Measurements from ENCODE around the gene SDC3. TPM values are rescaled to one million over a fixed set of nuclear protein-coding genes. Genes with fewer than 3 reads are reported as not detected.
A peak's percentile ranks its signal among the peaks of the same experiment; 100 is the strongest.

SDC3 gene
- total and polyA plus RNA-seq, 7 donors, result 3.3 to 11.6 (median 6.8) TPM

DNA sequence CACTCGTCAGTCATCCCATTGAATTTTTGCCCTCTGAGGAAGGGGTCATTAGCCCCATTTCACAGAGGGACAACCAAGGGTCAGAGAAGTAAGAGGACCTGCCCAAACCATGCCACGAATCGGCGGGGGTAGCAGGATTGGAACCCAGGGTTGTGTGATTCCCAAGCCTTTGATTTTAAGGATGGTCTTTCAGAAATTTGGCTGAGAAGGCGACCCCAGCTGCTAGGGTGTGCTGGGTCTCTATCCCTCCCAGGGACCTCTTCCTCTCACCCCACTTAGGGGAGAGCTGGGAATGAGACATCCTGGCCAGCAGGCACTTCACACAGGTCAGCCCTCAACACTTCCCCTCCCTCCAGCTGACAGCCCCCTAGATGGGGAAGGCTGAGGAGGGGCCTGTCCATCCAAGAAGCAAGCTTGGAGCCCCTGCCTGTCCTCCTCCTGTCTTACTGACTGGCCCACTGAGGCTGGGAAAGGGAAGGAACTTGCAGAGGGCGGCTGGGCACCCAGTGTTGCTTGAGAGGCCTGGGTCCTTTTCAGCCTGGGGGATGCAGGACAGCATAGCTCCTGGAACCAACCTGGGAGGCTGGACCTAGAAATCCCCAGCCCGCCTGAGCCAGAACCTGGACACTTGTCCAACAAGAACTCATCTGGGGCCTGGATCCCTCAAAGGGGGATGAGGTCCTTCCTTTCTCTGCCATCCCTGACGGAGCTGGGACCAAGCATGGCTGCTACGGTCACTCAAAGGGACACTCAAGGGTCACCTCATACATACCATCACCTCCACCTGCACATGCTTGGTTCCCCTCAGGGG is 1.7 kb downstream of the SDC3 start:
- no peaks in the 10 kb centered on the region for H3K36me3 ChIP-seq (ENCODE audit: insufficient read depth in 1 of 2, low read depth in 1 of 2)
- ATAC-seq (no peak), DNase-seq (no peak)
- TF ChIP-seq, protein P1, sequence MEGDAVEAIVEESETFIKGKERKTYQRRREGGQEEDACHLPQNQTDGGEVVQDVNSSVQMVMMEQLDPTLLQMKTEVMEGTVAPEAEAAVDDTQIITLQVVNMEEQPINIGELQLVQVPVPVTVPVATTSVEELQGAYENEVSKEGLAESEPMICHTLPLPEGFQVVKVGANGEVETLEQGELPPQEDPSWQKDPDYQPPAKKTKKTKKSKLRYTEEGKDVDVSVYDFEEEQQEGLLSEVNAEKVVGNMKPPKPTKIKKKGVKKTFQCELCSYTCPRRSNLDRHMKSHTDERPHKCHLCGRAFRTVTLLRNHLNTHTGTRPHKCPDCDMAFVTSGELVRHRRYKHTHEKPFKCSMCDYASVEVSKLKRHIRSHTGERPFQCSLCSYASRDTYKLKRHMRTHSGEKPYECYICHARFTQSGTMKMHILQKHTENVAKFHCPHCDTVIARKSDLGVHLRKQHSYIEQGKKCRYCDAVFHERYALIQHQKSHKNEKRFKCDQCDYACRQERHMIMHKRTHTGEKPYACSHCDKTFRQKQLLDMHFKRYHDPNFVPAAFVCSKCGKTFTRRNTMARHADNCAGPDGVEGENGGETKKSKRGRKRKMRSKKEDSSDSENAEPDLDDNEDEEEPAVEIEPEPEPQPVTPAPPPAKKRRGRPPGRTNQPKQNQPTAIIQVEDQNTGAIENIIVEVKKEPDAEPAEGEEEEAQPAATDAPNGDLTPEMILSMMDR (IDR thresholded peaks at IDR 0.05), result no peak
- H3K4me1 ChIP-seq, result no peaks in the 10 kb centered on the region
- peaks cover 0 to 6% (median 0%) of the 10 kb centered on the region in 3 donors for H3K27me3 ChIP-seq (ENCODE audit: insufficient read depth in 3 of 3, low read length in 2 of 3)
- WGBS, 3 donors, result 93 to 96% (median 93%) methylated on average over 9 of the region's 9 CpGs
- no peaks in the 10 kb centered on the region for H3K9me3 ChIP-seq
- H3K4me3 ChIP-seq, result peak overlapping the region; percentile 66
- no peak overlapping the region for H3K27ac ChIP-seq
- intact Hi-C loops (cut with DNase I), result loop anchor here in 1 of 2 donors (2.0 kb wide), 1 partner anchor 184 kb away; the partner anchor contains the start of gene MATN1

DNA sequence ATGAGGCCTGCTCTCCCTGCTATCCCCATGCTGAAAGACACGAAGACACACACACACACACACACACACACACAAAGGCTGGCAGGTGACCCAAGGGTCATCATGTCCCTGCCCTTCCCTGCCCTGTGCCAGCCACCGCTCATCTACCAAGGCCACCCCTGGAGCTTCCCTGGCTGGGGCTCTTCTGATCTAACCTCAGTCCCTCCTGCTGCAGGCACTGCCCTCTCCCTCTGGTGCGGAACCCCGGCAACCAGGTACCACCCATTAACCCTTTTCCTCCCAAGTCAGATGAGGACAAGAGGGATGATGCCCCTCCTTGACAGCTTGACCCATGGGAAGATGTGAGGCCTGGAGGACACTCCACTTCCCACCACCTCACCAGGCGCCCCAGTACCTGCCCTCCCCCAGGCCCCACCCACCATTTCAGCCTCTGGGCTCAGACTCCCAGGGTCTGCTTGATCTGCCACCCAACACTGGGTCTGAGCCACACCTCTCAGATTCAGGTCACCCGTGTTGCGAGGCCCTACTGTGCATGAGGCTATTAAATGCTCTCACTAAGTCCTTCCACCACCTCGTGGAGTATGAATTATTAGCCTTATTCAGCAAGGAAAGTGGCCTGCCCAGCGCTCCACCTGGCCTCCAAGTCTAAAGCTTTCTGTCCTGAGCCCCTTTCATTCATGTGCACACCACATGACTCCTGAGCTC is 2.5 kb downstream of the SDC3 start:
- WGBS, 3 donors, result 59 to 81% (median 68%) methylated on average over 9 of the region's 9 CpGs
- intact Hi-C loops (cut with DNase I), result loop anchor here in 1 of 2 donors (2.0 kb wide), 1 partner anchor 183 kb away; the partner anchor contains the start of gene MATN1
- DNase-seq (no peak), ATAC-seq (no peak)
- Histone ChIP-seq H3K27ac (no peak overlapping the region), H3K4me1 (no peaks in the 10 kb centered on the region), H3K36me3 (ENCODE audit: insufficient read depth in 1 of 2, low read depth in 1 of 2) (no peaks in the 10 kb centered on the region), H3K27me3 (ENCODE audit: insufficient read depth in 3 of 3, low read length in 2 of 3) (peaks cover 0 to 6% (median 0%) of the 10 kb centered on the region in 3 donors), H3K4me3 (no peak overlapping the region), H3K9me3 (no peaks in the 10 kb centered on the region)
- TF ChIP-seq, protein P1 (IDR thresholded peaks at IDR 0.05), result no peak

DNA sequence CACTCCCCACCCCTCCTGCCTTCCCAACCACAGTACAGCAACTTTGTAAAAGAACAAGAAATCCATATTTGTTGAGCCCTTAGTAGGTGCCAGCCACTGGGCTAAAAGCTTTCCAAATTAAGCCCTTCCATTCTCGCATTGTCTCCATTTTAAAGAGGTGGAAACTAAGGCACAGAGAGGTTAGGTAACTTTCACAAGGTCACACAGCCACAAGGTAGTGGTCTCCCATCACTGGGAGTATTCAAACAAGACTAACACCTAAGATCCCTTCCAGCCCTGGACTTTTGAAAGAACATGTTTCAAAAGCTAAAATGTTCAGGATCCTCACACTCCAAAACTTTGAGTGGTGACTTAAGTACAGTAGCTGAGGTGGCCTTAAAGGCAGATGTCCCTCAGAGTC is 3.2 kb downstream of the SDC3 start:
- H3K4me1 ChIP-seq, result no peaks in the 10 kb centered on the region
- WGBS, 3 donors, result 83 to 96% (median 95%) methylated on average over 1 of the region's 1 CpG
- intact Hi-C loops (cut with DNase I), result no loop called here

DNA sequence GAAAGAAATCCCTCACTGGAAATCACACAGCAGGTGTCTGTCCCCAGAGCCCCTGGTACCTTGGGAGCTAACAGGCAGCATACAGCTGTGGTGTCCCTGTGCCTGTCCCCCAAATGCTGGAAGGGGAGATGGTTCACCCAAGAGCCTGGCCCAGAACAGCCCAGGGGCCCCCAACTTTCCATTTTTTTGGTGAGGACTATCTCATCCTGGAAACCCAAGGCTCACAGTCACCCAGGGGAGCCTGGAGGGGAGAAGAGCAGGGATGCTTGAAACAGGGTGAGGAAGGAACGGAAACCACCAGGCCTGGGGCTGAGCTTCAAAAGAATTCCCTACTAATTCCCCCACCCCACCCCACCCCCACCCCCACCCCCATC is 3.6 kb downstream of the SDC3 start:
- TF ChIP-seq, protein P1 (IDR thresholded peaks at IDR 0.05), result no peak
- ATAC-seq (no peak), DNase-seq (no peak)
- H3K4me1 ChIP-seq, result no peaks in the 10 kb centered on the region
- H3K27ac ChIP-seq, result no peak overlapping the region
- intact Hi-C loops (cut with DNase I), result no loop called here
- H3K4me3 ChIP-seq, result no peak overlapping the region
- H3K36me3 ChIP-seq (ENCODE audit: insufficient read depth in 1 of 2, low read depth in 1 of 2), result no peaks in the 10 kb centered on the region
- peaks cover 0 to 6% (median 0%) of the 10 kb centered on the region in 3 donors for H3K27me3 ChIP-seq (ENCODE audit: insufficient read depth in 3 of 3, low read length in 2 of 3)
- 80 to 83% methylated on average over 1 of the region's 1 CpG; no CpG with 5 or more reads in 1 of the 3 donors for WGBS, 3 donors
- no peaks in the 10 kb centered on the region for H3K9me3 ChIP-seq

More for the DNA sequence above, 3.2 kb downstream of the SDC3 start:
- TF ChIP-seq, protein P1 (IDR thresholded peaks at IDR 0.05), result no peak
- Histone ChIP-seq H3K9me3 (no peaks in the 10 kb centered on the region), H3K27ac (no peak overlapping the region), H3K4me3 (no peak overlapping the region), H3K36me3 (ENCODE audit: insufficient read depth in 1 of 2, low read depth in 1 of 2) (no peaks in the 10 kb centered on the region), H3K27me3 (ENCODE audit: insufficient read depth in 3 of 3, low read length in 2 of 3) (peaks cover 0 to 6% (median 0%) of the 10 kb centered on the region in 3 donors)
- ATAC-seq, result no peak
- DNase-seq, result no peak

All from psoas muscle (tissue), 8 donors.